Measurements from ENCODE around the gene FTMT. TPM values are rescaled to one million over a fixed set of nuclear protein-coding genes. Genes with fewer than 3 reads are reported as not detected.

Gene FTMT
- polyA plus RNA-seq, 4 donors: not detected

DNA sequence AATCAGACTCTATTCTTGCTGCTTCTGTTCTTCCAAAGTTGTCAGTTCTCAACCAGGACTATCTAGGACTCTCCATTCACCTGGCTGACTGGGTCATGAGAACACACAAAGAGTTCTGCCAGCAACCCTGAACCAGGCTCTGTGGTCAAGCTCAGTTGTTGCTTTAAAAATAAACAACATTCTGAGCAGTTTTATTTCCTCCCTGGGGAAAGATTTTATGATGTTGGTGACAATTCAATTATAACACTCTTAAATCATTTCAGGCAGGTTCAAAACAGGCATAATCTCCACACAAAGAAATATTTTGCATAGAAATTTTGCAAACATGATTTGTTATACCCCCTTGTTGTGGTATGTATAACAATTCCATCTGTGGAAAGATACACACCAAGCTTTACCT lies 36.0 kb downstream of the FTMT start:
- Histone ChIP-seq H3K27ac (ENCODE audit: low read depth in 1 of 3, low read length in 2 of 3) (no peak overlapping the region), H3K9me3 (ENCODE audit: control insufficient read depth in 2 of 2, insufficient read depth in 1 of 2, low read depth in 1 of 2, low read length in 1 of 2) (peaks cover 0 to 6% of the 10 kb centered on the region in 2 donors), H3K4me3 (ENCODE audit: low read depth in 1 of 3, low read length in 3 of 3) (no peak overlapping the region), H3K4me1 (ENCODE audit: control insufficient read depth in 3 of 3, insufficient read depth in 2 of 3, low read depth in 1 of 3, low read length in 2 of 3) (no peaks in the 10 kb centered on the region), H3K27me3 (ENCODE audit: control insufficient read depth in 3 of 3, insufficient read depth in 3 of 3, low read length in 3 of 3) (no peaks in the 10 kb centered on the region), H3K36me3 (ENCODE audit: control insufficient read depth in 3 of 3, insufficient read depth in 2 of 3, low read depth in 1 of 3, low read length in 3 of 3) (no peaks in the 10 kb centered on the region)
- FAIRE-seq (no peak), DNase-seq (no peak)

DNA sequence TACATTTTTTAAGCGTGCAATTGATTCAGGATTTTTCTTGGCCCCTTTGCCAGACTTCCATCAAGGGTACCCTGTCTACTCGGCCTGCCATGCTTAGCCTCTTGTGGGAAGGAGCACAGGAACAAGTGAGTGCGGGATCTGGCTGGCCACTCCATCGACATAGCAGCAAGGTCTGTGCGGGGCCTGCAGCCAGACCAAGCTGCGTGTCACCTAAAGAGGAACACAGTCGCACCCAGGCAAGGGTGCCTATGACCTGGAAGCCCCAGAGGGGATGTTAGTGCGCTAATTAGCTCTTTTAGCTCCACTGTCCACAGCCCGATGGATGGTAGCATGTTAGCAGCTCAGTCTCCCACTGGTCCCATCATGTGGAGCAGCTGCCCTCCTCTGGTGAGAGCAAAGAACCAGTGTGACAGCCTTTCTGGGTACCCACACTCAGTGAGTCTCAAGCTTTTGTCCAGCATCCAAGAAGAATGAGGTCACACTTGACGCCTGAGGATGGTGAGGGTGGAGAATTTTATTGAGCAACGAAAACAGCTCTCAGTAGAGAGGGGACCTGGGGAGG lies 38.7 kb downstream of the FTMT start:
- Histone ChIP-seq H3K9me3 (ENCODE audit: control insufficient read depth in 2 of 2, insufficient read depth in 1 of 2, low read depth in 1 of 2, low read length in 1 of 2) (peaks cover 0 to 6% of the 10 kb centered on the region in 2 donors), H3K36me3 (ENCODE audit: control insufficient read depth in 3 of 3, insufficient read depth in 2 of 3, low read depth in 1 of 3, low read length in 3 of 3) (no peaks in the 10 kb centered on the region), H3K4me3 (ENCODE audit: low read depth in 1 of 3, low read length in 3 of 3) (no peak overlapping the region), H3K27me3 (ENCODE audit: control insufficient read depth in 3 of 3, insufficient read depth in 3 of 3, low read length in 3 of 3) (no peaks in the 10 kb centered on the region), H3K27ac (ENCODE audit: low read depth in 1 of 3, low read length in 2 of 3) (no peak overlapping the region), H3K4me1 (ENCODE audit: control insufficient read depth in 3 of 3, insufficient read depth in 2 of 3, low read depth in 1 of 3, low read length in 2 of 3) (no peaks in the 10 kb centered on the region)
- FAIRE-seq (no peak), DNase-seq (no peak)
- 85 to 91% (median 90%) methylated on average over 11 of the region's 11 CpGs for WGBS, 3 donors

GRCh38 chr5:121897341-121897740 lies 45.7 kb downstream of the FTMT start:
- no peaks in the 10 kb centered on the region for H3K36me3 ChIP-seq (ENCODE audit: control insufficient read depth in 3 of 3, insufficient read depth in 2 of 3, low read depth in 1 of 3, low read length in 3 of 3)
- H3K4me1 ChIP-seq (ENCODE audit: control insufficient read depth in 3 of 3, insufficient read depth in 2 of 3, low read depth in 1 of 3, low read length in 2 of 3): no peaks in the 10 kb centered on the region
- H3K4me3 ChIP-seq (ENCODE audit: low read depth in 1 of 3, low read length in 3 of 3): no peak overlapping the region
- FAIRE-seq (no peak), DNase-seq (peak; percentile 42 to 57)
- H3K27ac ChIP-seq (ENCODE audit: low read depth in 1 of 3, low read length in 2 of 3): no peak overlapping the region
- no peaks in the 10 kb centered on the region for H3K27me3 ChIP-seq (ENCODE audit: control insufficient read depth in 3 of 3, insufficient read depth in 3 of 3, low read length in 3 of 3)
- no peaks in the 10 kb centered on the region for H3K9me3 ChIP-seq (ENCODE audit: control insufficient read depth in 2 of 2, insufficient read depth in 1 of 2, low read depth in 1 of 2, low read length in 1 of 2)
- 31 to 60% (median 49%) methylated on average over 5 of the region's 5 CpGs for WGBS, 3 donors

DNA sequence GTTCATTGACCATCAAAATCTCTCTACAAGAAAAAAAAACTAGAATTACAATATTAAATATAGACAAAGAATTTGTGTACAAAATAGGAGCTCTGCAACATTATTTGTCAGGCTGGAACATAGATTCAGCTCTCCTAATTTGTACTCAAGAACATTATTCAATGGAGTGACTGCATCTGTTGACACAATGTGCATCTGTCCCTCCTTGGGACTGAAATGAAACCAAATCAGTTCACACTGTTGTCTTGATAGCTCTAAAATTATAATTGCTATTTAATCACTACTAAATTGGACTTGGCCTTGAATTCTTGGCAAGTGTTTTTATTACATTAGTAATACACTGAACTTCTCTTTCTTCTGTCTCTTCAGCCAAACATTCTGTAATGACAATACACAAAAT lies 47.7 kb downstream of the FTMT start:
- no peak overlapping the region for H3K4me3 ChIP-seq (ENCODE audit: low read depth in 1 of 3, low read length in 3 of 3)

More for the DNA sequence above, 47.7 kb downstream of the FTMT start:
- Histone ChIP-seq H3K27ac (ENCODE audit: low read depth in 1 of 3, low read length in 2 of 3) (no peak overlapping the region), H3K4me1 (ENCODE audit: control insufficient read depth in 3 of 3, insufficient read depth in 2 of 3, low read depth in 1 of 3, low read length in 2 of 3) (no peaks in the 10 kb centered on the region), H3K27me3 (ENCODE audit: control insufficient read depth in 3 of 3, insufficient read depth in 3 of 3, low read length in 3 of 3) (no peaks in the 10 kb centered on the region), H3K9me3 (ENCODE audit: control insufficient read depth in 2 of 2, insufficient read depth in 1 of 2, low read depth in 1 of 2, low read length in 1 of 2) (no peaks in the 10 kb centered on the region), H3K36me3 (ENCODE audit: control insufficient read depth in 3 of 3, insufficient read depth in 2 of 3, low read depth in 1 of 3, low read length in 3 of 3) (no peaks in the 10 kb centered on the region)
- peak in 1 of 2 donors; percentile 46 for DNase-seq
- no peak for FAIRE-seq

Other genes with a start within 250 kb of the FTMT start
- gene SRFBP1, start 110.1 kb downstream of the FTMT start, polyA plus RNA-seq: 10 to 100 TPM in 1 of 4 donors, 1 to 10 TPM in 3; 2.4 to 13.8 (median 3.9) TPM
- gene LOX, start 226.4 kb downstream of the FTMT start, polyA plus RNA-seq: 1 to 10 TPM in 2 of 4 donors, under 1 TPM in 2; 0.45 to 8.5 (median 2.3) TPM